ENCODE results near the gene ZNF24.

GRCh38 chr18:35289727-35290093 is 54.5 kb downstream of the ZNF24 start:
- TF ChIP-seq CTCF (conservative IDR thresholded peaks at IDR 0.05; ENCODE audit: low read depth, low read length) (no peak), MAFK (IDR thresholded peaks at IDR 0.05; ENCODE audit: low read depth, low read length) (no peak), POLR2A (IDR thresholded peaks at IDR 0.05; ENCODE audit: low read depth, low read length) (no peak), USF2 (IDR thresholded peaks at IDR 0.05; ENCODE audit: low read depth, low read length) (no peak), RCOR1 (IDR thresholded peaks at IDR 0.05; ENCODE audit: insufficient replicate concordance, low read length) (no peak)
